Endometrium (tissue), 2 donors: Measurements from ENCODE around the gene GLCE.

Experiments used
- FAIRE-seq: peaks from 2 replicates; lab custom pipeline; 2012; peaks lifted over from hg19 to GRCh38; lab: Jason Lieb, UNC
- donor health status: control.
- donor health status: control.

GLCE gene

DNA sequence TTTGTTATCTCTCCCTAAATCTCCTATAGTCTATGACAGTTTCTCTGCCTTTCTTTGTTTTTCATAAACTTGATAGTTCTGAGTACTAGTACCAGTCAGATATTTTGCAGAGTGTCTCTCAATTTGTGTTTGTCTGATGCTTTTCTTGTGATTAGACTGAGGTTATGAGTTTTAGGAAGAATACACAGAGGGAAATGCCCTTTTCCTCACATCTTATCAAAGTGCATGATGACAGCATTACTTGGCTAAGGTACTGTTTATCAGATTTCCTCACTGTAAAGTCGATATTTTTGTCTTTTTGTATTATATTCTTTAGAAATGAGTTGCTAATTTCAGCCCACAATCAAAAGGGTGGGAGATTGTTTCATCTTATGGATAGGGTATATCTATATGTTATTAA lies 45.6 kb downstream of the GLCE start:
- FAIRE-seq, result no peak

GRCh38 chr15:69209661-69210060 lies 49.2 kb downstream of the GLCE start:
- no peak for FAIRE-seq

DNA sequence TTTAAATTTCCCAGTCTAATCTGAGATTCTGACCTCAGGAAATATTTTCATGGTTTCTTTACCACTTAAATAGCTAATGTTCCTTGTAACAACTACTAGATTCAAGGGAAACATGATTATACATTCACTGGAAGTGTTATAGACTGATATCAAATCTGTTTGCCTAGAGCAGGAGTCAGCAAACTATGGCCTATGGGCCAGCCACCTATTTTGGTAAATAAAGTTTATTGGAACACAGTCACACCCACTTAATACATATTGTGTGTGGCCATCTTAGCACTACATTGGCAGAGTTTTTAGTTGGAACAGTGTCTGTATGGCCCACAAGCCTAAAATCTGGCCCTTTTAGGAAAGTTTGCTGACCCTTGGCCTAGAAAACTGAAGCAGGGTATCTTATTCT lies 50.1 kb downstream of the GLCE start:
- no peak for FAIRE-seq

- FAIRE-seq, result no peak
These were observed 53.4 kb downstream of the GLCE start for GRCh38 chr15:69213786-69214185.

DNA sequence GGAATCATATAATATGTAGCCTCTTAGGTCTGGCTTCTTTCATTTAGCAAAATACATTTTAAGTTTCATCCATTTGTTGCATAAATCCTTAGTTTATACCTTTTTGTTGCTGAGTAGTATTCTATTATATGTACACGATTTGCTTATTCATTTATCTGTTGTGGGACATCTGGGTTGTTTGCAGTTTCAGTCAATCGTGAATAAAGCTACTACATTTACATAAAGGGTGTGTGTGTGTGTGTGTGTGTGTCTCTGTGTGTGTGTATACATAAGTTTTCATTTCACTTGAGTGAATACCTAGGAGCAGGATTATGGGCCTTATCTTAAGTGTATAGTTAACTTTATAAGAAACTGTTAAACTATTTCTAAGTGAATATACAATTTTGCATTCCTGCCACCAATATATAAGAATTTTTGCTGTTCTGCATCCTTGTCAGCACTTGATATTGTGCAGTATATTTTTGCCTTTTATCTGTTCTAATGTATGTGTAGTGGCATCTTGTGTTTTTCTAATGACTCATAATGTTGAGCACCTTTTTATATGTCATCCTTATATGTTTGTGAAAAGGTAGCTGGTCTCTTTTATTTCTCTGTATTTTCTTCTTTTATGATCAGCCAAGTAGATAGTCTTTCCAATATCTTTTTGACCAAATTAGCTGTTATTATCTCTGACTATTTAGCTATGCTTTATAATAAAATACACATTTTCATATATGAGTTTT lies 55.0 kb downstream of the GLCE start:
- FAIRE-seq, result no peak

DNA sequence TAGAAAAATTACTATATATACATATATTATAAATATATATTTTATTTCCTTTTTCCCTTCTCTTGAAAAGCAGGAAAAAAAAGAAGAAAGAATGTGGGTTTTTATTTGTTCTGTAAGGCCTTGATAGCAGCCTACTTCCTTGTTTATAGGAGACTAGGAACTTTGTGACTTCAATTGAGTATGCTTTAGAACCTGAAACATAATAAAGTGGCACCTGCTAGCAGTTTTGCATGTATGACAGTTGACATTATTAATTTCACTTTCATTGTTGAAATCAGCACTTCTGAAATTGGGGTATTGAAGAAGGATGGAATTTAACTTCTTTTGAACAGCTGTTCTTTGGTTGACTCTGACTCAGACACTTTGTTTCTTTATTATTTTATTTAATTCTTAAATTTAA lies 56.9 kb downstream of the GLCE start:
- FAIRE-seq, result no peak

DNA sequence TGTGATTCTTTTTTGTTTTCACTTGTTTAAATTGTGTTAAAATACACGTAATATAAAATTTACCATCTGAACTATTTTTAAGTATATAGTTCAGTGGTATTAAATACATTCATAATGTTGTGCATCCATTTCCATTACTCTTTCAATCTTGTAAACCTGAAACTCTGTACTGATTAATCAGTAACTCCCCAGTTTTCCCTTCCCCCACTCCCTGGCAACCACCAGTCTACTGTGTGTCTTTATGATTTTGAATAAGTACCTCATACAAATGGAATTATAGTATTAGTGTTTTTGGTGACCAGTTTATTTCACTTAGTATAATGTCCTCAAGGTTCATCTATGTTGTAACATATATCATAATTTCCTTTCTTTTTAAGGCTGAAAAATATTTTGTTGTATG lies 59.3 kb downstream of the GLCE start:
- FAIRE-seq, result no peak

DNA sequence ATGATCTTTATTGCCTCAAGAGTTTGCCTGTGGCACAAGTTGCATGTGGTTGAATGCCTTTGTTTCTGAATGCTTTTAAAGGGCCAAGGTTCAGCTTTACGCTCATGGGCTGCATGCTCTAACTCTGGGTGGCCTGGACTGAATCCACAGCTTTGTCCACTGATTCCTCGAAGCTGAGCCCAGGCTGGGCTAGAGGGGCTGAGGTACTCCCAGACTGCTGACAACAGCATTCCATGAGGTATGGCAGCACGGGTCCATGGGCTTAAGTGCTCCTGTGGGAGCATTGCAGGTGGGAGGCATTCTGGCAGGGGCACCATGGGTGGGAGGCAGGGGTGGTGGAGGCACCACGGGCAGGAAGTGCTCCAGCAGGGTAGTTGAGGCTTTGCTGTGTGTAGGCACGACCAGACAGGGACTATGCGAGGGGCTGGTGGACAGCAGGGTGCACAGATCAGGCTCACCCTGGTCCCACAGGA lies 61.6 kb downstream of the GLCE start:
- FAIRE-seq, result no peak

GRCh38 chr15:69223083-69223813 lies 62.8 kb downstream of the GLCE start:
- FAIRE-seq, result no peak

GRCh38 chr15:69224383-69224782 lies 63.9 kb downstream of the GLCE start:
- no peak for FAIRE-seq

DNA sequence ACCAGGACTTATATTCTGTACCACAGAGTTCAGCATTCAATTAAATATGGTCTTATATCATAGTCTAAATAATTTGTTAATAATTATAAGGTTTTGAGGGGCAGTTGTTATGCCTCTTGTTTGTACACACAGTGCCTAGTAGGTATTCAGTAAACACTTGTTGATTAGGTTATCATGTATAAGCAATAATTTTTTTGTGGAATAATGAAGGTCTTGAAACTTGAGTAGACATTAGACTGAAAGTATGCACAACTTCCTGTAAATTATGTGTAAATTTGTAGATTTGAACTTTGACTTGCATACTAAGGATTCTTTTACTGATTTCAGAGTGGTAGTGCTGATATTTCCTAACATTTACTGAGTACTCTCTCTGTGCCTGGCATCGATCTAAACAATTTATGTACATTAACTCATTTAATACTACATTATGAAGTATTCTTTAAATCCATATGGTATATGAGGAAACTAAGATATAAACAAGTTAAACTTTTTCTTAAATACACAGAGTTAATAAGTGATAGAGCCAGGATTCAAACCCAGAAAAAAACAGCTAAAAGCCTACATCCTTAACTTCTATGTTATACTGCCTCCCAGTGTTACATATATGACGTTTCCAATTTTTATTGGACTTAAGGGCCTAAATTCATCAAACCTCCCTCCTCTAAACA lies 65.1 kb downstream of the GLCE start:
- no peak for FAIRE-seq

- no peak for FAIRE-seq
These were observed 65.6 kb downstream of the GLCE start for GRCh38 chr15:69226023-69226355.

GRCh38 chr15:69232144-69232543 lies 71.7 kb downstream of the GLCE start:
- FAIRE-seq, result no peak

DNA sequence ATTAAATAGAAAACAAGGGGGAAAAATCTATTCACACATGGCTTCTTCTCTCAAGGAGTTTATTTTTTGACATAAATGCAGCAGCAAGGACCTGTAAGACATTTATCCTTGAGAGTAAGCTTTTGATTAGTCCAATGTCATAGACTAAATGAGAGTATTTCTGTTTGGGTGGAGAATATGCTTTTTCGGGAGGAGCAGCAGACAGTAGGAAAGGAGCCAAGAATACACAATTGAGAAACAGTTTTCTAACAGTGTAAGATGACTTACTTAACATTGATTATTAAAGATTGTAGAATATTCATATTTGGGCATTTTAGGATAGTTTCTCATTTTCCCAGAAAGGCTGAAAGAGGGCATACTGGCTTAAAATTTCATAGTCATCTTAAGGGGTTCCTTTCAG lies 72.3 kb downstream of the GLCE start:
- FAIRE-seq, result no peak

GRCh38 chr15:69234676-69235075 lies 74.2 kb downstream of the GLCE start:
- FAIRE-seq, result no peak

DNA sequence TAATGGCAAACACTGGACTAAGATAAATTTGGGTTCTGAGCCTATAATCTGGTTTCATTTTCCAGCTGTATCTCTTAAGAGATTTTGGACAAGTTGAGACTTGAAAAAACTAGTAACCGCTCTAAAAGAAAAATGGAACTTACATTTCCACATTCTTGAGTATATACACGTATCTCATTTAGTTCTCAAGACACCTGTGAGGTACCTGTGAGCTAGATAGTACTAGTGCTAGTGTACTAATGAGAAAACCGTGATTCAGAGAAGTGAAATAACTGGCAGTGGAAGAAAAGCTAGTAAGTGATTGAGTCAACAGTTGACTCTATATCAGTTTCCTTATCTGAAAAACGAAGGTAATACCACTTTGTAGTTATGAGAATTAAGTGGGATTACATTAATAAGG lies 76.1 kb downstream of the GLCE start:
- no peak for FAIRE-seq

GRCh38 chr15:69237718-69238117 lies 77.3 kb downstream of the GLCE start:
- no peak for FAIRE-seq

DNA sequence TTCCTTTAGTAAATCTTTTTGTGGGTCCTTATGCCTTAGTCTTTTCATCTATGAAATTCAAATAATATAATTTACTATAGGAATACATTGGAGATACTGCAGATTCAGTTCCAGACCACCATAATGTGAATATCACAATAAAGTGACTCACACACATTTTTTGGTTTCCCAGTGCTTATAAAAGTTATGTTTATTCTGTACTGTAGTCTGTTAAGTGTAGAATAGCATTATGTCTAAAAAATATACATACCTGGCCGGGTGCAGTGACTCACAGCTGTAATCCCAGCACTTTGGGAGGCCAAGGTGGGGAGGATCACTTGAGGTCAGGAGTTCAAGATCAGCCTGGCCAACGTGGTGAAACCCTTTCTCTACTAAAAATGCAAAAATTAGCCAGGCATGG lies 84.4 kb downstream of the GLCE start:
- FAIRE-seq, result no peak

GRCh38 chr15:69253156-69253555 lies 92.7 kb downstream of the GLCE start:
- FAIRE-seq, result no peak

DNA sequence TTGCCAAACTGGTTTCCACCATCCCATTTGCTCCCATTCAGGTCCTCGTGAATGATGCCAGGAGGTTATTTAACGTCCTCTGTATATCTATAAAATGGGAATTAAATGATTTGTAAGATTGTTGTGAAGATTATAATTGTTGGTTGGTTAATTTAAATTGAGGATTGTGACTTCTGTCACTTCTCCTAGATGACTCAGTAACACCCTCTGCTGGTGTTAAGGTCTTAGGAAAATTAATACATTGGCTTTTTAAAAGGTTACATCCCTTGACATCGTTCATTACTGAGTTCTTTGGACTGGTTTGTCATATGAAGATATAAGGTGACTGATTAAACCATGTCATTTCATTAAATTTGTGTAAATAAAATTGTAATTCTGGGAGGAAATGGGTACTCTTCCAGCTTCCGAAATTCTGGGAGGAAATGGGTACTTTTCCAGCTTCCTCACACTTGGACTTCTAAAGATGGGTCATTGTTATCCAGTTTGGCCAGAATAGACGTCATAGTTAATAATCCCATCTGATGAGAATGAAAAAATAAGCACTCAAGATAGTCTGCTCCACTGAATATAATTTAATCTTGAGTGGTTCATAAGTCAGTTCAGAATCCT lies 105.0 kb downstream of the GLCE start:
- FAIRE-seq, result peak; percentile 18

DNA sequence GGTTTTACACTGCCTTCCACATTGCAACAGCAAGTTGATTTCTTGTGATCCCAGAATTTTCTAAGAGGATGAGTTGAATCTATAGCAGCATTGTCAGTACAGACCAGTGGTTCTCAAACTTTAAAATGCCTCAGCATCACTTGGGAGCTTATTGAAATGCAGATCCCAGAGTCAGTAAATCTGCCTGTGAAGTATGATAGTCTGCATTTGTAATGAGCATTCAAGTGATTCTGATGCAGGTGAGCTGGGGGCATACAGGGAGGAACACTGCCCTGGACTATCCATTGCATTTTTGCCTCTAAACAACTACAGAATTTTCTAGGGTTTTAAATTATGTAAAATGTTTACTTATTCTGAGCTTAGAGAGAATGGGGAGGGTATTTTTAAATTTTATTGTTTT lies 110.8 kb downstream of the GLCE start:
- no peak for FAIRE-seq

- FAIRE-seq, result no peak
These were observed 111.7 kb downstream of the GLCE start for GRCh38 chr15:69272139-69272538.

DNA sequence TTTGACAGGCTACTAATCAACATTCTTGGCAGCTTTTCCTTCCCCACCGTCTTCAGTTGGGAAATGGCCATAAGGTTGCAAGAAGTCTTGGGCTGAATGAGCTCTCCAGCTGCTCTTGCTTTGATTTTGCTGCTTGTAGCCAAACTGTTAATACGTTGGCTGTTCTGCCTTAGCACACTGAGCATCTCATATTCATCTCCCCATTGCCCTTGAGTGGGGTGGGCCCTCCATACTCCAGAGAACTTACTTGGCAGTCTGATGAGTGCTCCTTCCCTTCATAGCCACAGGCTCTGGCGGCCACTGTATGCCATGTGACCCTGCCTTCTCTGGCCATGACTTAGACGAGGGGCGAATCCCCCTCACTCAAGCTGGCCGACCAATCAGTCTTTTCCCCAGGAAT lies 112.5 kb downstream of the GLCE start:
- no peak for FAIRE-seq
